ENCODE data around the gene SWT1.

The SWT1 gene

DNA sequence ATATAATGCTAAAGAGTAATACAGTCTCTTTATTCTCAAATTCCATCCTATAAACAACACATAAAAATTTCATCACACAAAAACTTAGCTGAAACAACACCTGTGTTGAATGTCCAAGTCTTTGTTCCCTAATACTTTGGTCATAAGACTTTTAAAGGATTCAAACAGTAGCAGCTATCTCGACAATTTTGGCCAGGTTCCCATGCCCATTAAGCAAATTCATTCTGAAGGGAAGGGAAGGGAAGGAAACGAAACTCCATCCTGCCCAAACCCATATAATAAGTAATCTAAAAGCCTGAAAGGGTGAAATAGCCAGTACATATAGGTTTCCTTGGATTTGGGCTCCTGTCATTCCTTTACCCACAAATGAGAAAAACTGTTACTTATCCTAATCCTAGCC is 152.6 kb downstream of the SWT1 start:
- no peak for DNase-seq (ENCODE audit: low read depth)
- no peak for TF ChIP-seq CTCF (IDR thresholded peaks at IDR 0.05; ENCODE audit: insufficient read depth, low read depth, low read length, missing control alignments)

GRCh38 chr1:185311589-185312225 is 154.7 kb downstream of the SWT1 start:
- TF ChIP-seq CTCF (IDR thresholded peaks at IDR 0.05; ENCODE audit: insufficient read depth, low read depth, low read length, missing control alignments) = no peak
- DNase-seq (ENCODE audit: low read depth) = no peak
- H3K4me3 ChIP-seq (ENCODE audit: low read depth, low read length) = no peak overlapping the region

More for the DNA sequence above, 152.6 kb downstream of the SWT1 start:
- H3K4me3 ChIP-seq (ENCODE audit: low read depth, low read length) = no peak overlapping the region

GRCh38 chr1:185312361-185313138 is 155.6 kb downstream of the SWT1 start:
- H3K4me3 ChIP-seq (ENCODE audit: low read depth, low read length) = no peak overlapping the region
- no peak for DNase-seq (ENCODE audit: low read depth)
- no peak for TF ChIP-seq CTCF (IDR thresholded peaks at IDR 0.05; ENCODE audit: insufficient read depth, low read depth, low read length, missing control alignments)

DNA sequence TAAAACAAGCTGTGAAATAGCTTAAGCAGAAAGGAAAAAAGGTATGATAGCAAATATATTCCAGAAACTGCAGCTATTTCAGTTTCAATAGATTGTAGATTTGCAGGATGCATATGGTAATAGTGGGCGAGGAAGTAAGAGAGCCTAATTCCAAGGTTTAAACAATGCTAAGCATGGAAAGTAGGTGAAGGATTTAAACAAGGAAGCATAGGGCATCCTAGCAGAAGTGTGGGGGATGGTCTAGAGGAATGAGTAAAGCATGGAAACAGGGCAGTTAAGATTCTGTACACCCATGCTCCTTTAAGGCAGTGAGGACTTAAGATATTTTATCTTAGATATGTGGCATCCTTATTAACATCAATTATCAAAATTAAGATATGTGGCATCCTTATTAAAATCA is 157.4 kb downstream of the SWT1 start:
- H3K4me3 ChIP-seq (ENCODE audit: low read depth, low read length) = peak overlapping the region; percentile 99
- no peak for TF ChIP-seq CTCF (IDR thresholded peaks at IDR 0.05; ENCODE audit: insufficient read depth, low read depth, low read length, missing control alignments)
- DNase-seq (ENCODE audit: low read depth) = no peak

DNA sequence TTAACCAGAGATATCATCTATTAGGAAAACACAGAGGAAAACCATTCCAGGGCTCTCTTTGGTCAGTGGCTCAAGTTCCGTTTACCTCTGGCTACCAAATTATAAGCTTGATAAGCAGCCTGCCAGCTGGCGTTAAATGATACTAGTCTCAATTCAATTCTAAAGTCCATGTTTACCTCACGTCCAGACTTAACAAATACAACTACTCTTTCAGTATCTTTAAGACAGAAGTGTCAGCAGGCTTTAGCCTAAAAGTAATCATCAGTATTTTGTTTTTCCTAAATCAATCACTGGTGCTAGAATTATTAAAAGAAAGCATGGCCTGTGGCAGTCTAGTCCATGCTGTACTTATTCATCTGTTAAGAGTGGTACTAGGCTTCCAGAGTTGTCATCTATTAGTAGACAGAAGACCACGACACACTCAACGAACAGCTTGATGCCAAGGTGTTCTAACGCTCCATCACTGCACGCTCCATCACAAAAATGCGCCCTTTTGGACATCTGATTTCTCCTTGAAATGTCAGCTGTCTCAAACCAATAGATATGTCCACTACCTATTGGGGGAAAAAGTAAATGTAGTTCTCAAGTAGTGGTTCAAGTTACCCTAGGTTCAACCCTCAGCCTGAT is 158.6 kb downstream of the SWT1 start:
- TF ChIP-seq CTCF (IDR thresholded peaks at IDR 0.05; ENCODE audit: insufficient read depth, low read depth, low read length, missing control alignments) = no peak
- DNase-seq (ENCODE audit: low read depth) = no peak

DNA sequence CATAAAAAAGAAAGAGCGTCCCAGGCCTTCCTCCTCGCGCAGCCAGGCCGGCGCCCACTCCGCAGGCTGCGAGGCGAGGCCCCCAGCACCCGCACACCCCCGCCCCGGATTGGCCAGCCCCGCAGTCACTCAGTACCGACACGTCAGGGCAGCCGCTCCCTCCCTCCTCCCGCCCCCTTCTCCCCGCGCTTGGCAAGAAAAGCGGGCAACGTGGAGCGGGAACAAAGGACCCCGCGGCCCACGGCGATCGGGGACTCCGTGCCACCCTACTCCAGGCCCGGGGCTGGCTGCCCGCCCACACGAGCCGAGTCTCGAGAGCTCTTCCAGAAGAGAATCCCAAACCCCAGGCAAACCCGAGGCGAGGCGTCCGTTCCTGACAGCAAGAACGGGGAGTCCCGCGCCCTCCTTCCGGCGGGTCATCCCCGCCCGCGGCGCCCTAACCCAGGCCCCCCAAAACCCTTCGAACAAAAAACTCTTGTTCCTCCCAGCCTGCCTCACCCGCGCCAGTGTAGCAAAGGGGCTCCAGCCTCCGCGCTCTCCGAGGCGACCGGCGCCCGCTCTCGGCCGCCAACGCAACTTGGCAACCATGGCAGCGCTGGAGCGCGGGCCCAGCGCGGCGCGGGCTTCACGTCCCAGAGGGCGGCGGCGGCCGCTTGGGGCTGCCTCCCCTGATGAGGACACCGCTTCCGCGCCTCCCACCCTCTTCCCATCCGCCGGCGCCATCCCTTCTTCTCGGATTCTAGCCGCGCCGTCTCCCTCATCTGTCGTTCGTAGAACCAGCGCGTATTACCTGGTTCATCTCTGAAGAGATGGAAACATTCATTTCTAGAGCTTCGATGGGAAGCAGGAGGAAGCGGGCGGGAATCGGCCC is 159.4 kb downstream of the SWT1 start:
- H3K4me3 ChIP-seq (ENCODE audit: low read depth, low read length) = peak overlapping the region; percentile 99
- DNase-seq (ENCODE audit: low read depth) = peak; percentile 95
- no peak for TF ChIP-seq CTCF (IDR thresholded peaks at IDR 0.05; ENCODE audit: insufficient read depth, low read depth, low read length, missing control alignments)

More for the DNA sequence above, 158.6 kb downstream of the SWT1 start:
- peak overlapping the region; percentile 99 for H3K4me3 ChIP-seq (ENCODE audit: low read depth, low read length)
